H1 (cell line): ENCODE measurements around the gene MMP25. TPM values are rescaled to one million over a fixed set of nuclear protein-coding genes. Genes with fewer than 3 reads are reported as not detected.

ENCODE experiments used
- ATF3 ChIP-seq: IDR thresholded peaks from 2 replicates; pipeline ENCODE4 v1.6.1; 2011; ENCODE audit warnings: low read depth, mild to moderate bottlenecking, low read length; ENCODE audit not compliant: insufficient read depth
- CHD7 ChIP-seq: fragments of 300-600 bp; sonication (generic); IDR thresholded peaks from 2 replicates; pipeline ENCODE4 v1.7.1; 2012; ENCODE audit warnings: low read length, moderate library complexity, mild to moderate bottlenecking, inconsistent platforms; ENCODE audit not compliant: insufficient replicate concordance
- E2F6 ChIP-seq: IDR thresholded peaks from 2 replicates; pipeline ENCODE4 v1.6.1; 2012; ENCODE audit warnings: inconsistent platforms
- EGR1 ChIP-seq: IDR thresholded peaks from 2 replicates; pipeline ENCODE4 v1.6.1; 2011; ENCODE audit warnings: low read depth, low read length, borderline replicate concordance
- POLR2A ChIP-seq, 2 experiments: IDR thresholded peaks; 1 replicate in 1 of 2; 2 replicates in 1 of 2; pipeline ENCODE4 v1.6.1; 2011; ENCODE audit warnings: low read depth in 2 of 2, low read length in 2 of 2, mild to moderate bottlenecking in 2 of 2; ENCODE audit errors: control extremely low read depth in 1 of 2
- RBBP5 ChIP-seq: IDR thresholded peaks from 2 replicates; pipeline ENCODE4 v1.7.1; 2012; ENCODE audit warnings: low read depth, mild to moderate bottlenecking, inconsistent platforms, low read length, moderate library complexity, borderline replicate concordance
- SIRT6 ChIP-seq: IDR thresholded peaks from one replicate; pipeline ENCODE4 v1.7.1; 2012; ENCODE audit warnings: low read length, inconsistent platforms
- TAF7 ChIP-seq: optimal IDR thresholded peaks from 2 replicates; pipeline ENCODE3; 2011; ENCODE audit warnings: low read depth, mild to moderate bottlenecking, inconsistent platforms, low read length, moderate library complexity, borderline replicate concordance
- TCF12 ChIP-seq: IDR thresholded peaks from 2 replicates; pipeline ENCODE4 v1.6.1; 2011; ENCODE audit warnings: low read depth, mild to moderate bottlenecking, low read length
- polyA plus RNA-seq, 7 experiments: library from polyadenylated mRNA; depleted of rRNA in 3 of 7; stranded (reverse) in 5 of 7; unstranded in 2 of 7; fragments of >200 nt in 5 of 7; fragments of 200-250 nt in 2 of 7; gene quantifications; 1 replicate in 5 of 7; 2 replicates in 1 of 7; 4 replicates in 1 of 7; pipeline versions ENCODE4 v1.2.1 to v1.2.3, GENCODE V29; 2011 to 2013; ENCODE audit warnings: missing spikeins in 2 of 7, mixed read lengths in 2 of 7
- total RNA-seq: library from RNA; stranded (reverse); fragmentation: NEBNext Ultra II Directional; extraction: Animal tissue kit (Norgen Biotek cat#: 25700); gene quantifications from 2 replicates; pipeline ENCODE4 v1.2.1, GENCODE V29; 2021

The MMP25 gene
- total and polyA plus RNA-seq, 2 of the 8 experiments (the other 6 are each of a cell fraction or from before 2014, with no cell fraction given) = 7.7 to 26.7 TPM

- no peak for TF ChIP-seq CHD7
- TF ChIP-seq E2F6 = 0 out of 2 replicates have a peak, but pooled peaks have one; percentile 21
- no peak for TF ChIP-seq TCF12
- TF ChIP-seq EGR1 = no peak
- no peak for TF ChIP-seq SIRT6
- no peak for TF ChIP-seq RBBP5
- TF ChIP-seq ATF3 = no peak
- TF ChIP-seq POLR2A (IDR thresholded peaks at IDR 0.05; ENCODE audit: control extremely low read depth in 1 of 2, low read depth in 2 of 2, low read length in 2 of 2) = peak in 1 of 2 experiments; percentile 12; a peak in 2 of 3 replicates
- TF ChIP-seq TAF7 = peak; percentile 47
Observed at GRCh38 chr16:3020604-3021448, 25.5 kb upstream of the MMP25 start (continued).
